Adrenal gland (tissue), 5 donors: ENCODE results near the gene CCDC192.

Experiments
- CTCF ChIP-seq, 6 experiments: fragments of 450-650 bp in 4 of 6; fragments of 200-600 bp in 2 of 6; sonication (generic) in 1 of 6; IDR thresholded peaks; 1 replicate in 5 of 6; 2 replicates in 1 of 6; pipeline versions ENCODE4 v1.5.1 to v1.8.0; 2016 to 2021; ENCODE audit warnings: antibody characterized with exemption in 6 of 6, mild to moderate bottlenecking in 2 of 6, moderate library complexity in 1 of 6
- POLR2A ChIP-seq, 2 donors: fragments of 450-650 bp; IDR thresholded peaks; one replicate each; pipeline ENCODE4 v1.6.1; 2017; ENCODE audit warnings: antibody characterized with exemption in 2 of 2, mild to moderate bottlenecking in 2 of 2, moderate library complexity in 1 of 2
- donor health status: DM: no; HTN: no; CAD: no.

DNA sequence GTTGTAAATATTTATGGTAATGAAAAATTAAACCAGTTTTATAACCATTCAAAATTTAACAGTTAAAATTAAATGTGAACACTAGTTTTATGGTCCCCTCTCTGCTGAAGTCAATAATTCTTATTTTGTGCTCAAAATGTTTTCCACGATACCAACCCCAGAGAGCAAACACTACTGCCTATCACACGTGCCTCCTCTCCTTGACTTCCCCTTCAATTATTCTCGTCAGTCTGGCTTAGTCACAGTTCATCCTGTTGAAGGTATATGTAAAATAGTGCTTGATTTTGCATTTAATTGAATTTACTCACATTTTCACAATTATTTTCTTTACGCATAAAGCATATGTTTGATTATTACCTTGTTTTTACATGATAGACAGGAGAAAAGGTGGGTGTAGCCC, 148.8 kb downstream of the CCDC192 start:
- TF ChIP-seq POLR2A (IDR thresholded peaks at IDR 0.05) = no peak
- no peak for TF ChIP-seq CTCF (IDR thresholded peaks at IDR 0.05)
